ENCODE data around the gene SFRP5.

GRCh38 chr10:97748116-97748515 is 23.7 kb downstream of the SFRP5 start:
- TF ChIP-seq EZH2 (IDR thresholded peaks at IDR 0.05; ENCODE audit: borderline replicate concordance, insufficient read depth, low read depth, low read length, poor library complexity, severe bottlenecking) (no peak), CTCF (IDR thresholded peaks at IDR 0.05) (no peak)
